Activated CD4-positive, alpha-beta T cell treated with anti-CD3 and anti-CD28 coated beads, Interleukin-2, amount 50 U/mL, for 1 hour (primary cell): ENCODE results near the gene PARVB.

Experiments
- DNase-seq: peaks from one replicate; pipeline ENCODE4 v3.0.0-alpha.2; 2020

The PARVB gene

DNA sequence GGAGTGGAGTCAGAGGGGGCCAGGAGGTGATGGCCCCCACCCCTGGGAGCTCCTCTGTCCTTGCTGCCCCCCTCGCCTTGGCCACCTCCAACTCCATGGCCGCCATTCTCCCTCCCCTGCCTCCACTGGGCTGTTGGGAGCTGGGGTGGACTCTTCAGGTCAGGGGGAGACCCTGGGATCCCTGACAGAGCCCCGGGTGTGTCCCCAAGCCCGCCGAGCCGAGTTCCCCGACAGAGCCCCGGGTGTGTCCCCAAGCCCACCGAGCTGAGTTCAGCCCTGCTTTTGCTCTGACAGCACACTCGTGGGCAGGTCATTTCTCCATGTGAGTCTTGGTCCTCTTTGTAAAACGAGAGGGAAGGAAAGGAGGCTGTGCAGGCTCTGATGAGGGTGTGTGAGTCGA lies 143.4 kb downstream of the PARVB start:
- no peak for DNase-seq

- no peak for DNase-seq
Measured at GRCh38 chr22:44168206-44168605, 144.1 kb downstream of the PARVB start.

- no peak for DNase-seq
Measured at GRCh38 chr22:44170470-44170869, 146.4 kb downstream of the PARVB start.

DNA sequence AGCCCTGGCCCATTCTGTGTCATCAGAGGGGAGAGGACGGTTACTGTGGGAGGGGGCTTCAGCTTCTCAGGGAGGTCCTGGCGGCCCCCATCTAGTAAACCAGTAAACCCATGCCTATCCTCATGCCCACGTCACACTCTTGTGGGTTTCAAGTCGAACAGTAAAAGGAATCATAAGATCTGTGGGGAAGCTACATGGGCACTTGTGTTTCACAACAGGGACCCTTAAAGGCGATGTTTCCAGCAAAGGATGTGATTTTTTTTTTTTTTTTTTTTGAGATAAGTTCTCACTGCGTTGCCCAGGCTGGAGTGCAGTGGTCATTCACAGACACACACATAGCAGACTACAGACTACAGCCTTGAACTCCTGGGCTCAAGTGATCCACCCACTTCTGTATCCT lies 147.5 kb downstream of the PARVB start:
- no peak for DNase-seq

- DNase-seq, result no peak
Measured at GRCh38 chr22:44172370-44173108, 148.4 kb downstream of the PARVB start.

DNA sequence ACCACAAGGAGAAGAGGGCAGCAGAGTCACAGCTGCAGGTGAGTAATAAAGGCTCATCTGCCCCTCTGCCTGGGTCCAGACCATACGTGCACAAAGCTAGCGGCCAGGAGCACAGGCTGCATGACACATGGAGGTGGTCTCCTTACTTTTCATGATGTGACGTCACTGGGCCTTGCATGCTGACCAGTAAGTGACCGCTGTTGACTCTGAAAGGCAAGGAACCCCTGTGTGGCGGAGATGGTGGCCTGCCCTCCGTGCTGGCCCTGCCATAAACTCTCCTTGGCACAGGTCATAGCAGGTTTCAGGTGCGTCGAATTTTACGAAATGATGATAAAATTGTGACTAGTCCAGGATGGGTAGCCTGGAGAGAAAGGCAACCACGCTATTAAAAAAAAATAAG lies 149.1 kb downstream of the PARVB start:
- DNase-seq, result no peak

- DNase-seq, result no peak
Measured at GRCh38 chr22:44175676-44176075, 151.6 kb downstream of the PARVB start.

- no peak for DNase-seq
Measured at GRCh38 chr22:44179196-44179988, 155.3 kb downstream of the PARVB start.

- no peak for DNase-seq
Measured at GRCh38 chr22:44179989-44180705, 156.0 kb downstream of the PARVB start.

DNA sequence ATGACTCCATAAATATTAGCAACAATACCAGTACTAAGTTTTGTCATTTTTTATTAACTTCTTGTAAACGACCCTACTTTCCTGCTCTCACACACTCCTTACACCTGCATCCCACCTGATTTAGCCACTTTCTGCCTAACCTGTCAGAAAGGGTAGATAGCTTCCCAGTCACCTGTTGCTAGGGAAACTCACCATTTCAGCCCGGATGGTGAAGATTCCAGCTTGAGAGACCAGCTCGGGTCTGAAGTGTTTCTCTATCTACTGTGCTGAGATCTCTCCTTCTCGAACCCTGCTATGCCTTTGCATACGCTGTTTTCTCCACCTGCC lies 156.6 kb downstream of the PARVB start, which contains the start of gene PARVG:
Gene PARVG (plus strand): TSS at position 220 of the 327 bp plus-strand sequence. CDS start 2,405 bp downstream, outside the sequence.
- peak; percentile 48 for DNase-seq

- peak; percentile 66 for DNase-seq
Measured at GRCh38 chr22:44181033-44181911, 157.2 kb downstream of the PARVB start.

GRCh38 chr22:44181912-44182587 lies 157.9 kb downstream of the PARVB start:
- no peak for DNase-seq

DNA sequence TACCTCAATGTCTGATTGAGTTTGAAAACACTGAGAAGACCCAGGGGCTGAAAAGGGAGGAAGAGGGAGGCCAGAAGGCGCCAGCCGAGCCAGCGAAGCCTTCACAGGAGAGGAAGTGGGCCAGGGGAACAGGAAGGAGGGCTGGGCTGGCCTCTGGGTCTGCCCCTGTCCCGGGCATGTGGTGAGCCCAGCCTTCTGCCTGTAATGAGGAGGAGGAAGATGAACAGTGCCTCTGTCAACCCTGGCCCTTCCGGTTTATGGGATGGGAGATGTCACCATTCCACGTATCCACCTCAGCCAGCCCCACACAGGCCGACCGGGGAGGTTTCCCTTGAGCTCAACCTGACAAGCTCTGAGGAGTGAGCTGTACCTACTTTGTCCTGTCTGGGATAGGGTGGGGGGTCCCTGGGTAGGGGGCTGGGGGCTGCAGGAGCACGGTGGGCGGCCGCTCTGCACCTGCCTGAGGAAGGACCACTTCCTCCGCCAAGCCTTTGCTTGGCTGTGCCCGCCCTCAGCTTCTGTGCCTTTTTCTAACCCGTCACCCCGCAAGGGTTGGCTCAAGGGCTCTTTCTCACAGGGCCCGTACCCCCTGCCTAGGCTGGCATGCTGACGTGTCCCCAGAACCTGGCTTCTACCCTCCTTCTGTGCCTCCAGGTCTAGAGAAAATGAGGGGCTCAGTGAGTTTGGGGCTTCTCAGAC lies 158.6 kb downstream of the PARVB start:
- peak; percentile 23 for DNase-seq

GRCh38 chr22:44183287-44183588 lies 159.1 kb downstream of the PARVB start:
- DNase-seq, result no peak

DNA sequence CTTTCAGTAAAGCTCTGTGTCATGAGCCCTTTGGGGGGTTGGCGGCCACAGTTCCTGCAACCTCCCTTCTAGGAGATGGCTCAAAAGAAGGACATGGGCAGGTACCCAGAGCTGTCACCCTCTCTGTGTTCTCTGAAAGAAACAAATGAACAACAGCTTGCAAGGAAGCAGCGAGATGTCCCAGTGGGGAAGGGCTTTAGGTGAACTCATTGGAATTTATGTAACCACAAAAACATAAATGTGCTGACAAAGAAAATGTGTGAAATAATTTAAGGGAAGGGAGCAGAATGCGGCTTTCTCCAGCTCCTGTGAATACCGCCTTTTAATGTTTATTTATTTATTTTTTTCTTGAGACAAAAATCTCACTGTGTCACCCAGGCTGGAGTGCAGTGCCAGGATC lies 159.9 kb downstream of the PARVB start:
- DNase-seq, result no peak

DNA sequence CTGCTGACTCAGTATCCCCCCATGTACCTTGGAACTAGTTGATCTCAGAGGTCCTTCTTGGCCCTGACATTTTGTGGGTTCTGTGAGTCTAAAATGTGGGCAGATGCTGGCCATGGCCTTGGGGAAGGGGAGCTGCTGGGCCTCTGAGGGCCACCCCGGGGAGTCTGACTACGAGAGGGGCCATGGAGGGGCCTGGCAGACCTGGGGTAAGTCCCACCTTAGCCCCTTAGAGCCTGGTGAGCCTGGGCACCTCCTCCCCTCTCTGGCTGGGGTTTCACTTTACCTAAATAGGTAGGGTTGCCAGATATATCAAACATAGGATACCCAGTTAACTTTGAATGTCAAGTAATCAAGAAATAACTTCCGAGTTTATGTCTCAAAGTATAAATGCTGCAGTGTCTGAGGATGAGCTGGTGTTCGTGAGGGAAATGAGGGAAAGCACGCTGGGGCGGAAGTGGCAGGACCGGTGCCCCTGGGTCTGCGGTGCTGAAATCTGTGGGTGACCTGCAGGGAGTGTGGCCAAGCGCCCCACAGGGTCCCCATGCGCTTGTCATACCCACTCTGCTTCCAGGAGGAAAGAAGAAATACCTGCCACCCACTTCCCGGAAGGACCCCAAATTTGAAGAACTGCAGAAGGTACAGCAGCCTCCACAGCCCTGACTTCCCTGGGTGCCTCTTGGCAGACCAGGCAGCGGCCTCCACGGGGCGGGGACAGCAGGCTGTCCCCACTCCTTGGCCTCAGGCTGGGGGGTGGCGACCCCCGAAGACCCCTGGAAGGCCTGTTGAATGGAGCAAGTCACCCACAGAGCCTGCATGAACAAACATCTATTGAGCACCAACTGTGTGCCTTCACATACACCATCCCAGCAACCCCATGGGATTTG lies 161.4 kb downstream of the PARVB start:
- DNase-seq, result no peak

GRCh38 chr22:44186121-44186510 lies 162.0 kb downstream of the PARVB start:
- DNase-seq, result no peak

DNA sequence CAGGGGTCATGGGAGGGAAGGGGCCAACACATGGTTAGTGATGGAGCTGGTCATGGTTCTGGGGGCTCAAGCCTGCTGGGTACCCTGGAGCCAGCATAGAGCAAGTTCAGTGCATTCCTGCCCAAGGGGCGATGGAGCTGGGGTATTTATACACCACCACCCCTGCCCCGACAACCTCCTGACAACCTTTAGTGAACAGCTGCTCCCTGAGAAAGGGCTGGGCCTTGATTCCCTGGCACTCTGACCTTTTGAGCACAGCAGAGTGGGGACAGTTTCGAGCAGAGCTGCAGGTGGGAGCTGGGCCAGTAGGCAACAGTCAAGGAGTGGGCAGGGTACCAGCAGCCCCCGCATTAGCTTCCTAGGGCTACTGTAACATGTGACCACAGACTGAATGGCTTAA lies 162.6 kb downstream of the PARVB start:
- no peak for DNase-seq

GRCh38 chr22:44187652-44188230 lies 163.6 kb downstream of the PARVB start:
- DNase-seq, result no peak

- DNase-seq, result no peak
Measured at GRCh38 chr22:44188316-44188715, 164.2 kb downstream of the PARVB start.
